Measurements from ENCODE around the gene MED25.

MED25 gene

GRCh38 chr19:49856574-49857021, 38.5 kb downstream of the MED25 start:
- H3K4me3 ChIP-seq (ENCODE audit: low read depth, low read length), result no peak overlapping the region
- no peak for DNase-seq (ENCODE audit: low read depth)
- TF ChIP-seq POLR2A (IDR thresholded peaks at IDR 0.05; ENCODE audit: extremely low read depth, insufficient read length) (no peak), MAX (IDR thresholded peaks at IDR 0.05; ENCODE audit: low read depth, low read length) (no peak), MYC (IDR thresholded peaks at IDR 0.05; ENCODE audit: low read depth, low read length) (no peak)
- TF ChIP-seq, protein P1, sequence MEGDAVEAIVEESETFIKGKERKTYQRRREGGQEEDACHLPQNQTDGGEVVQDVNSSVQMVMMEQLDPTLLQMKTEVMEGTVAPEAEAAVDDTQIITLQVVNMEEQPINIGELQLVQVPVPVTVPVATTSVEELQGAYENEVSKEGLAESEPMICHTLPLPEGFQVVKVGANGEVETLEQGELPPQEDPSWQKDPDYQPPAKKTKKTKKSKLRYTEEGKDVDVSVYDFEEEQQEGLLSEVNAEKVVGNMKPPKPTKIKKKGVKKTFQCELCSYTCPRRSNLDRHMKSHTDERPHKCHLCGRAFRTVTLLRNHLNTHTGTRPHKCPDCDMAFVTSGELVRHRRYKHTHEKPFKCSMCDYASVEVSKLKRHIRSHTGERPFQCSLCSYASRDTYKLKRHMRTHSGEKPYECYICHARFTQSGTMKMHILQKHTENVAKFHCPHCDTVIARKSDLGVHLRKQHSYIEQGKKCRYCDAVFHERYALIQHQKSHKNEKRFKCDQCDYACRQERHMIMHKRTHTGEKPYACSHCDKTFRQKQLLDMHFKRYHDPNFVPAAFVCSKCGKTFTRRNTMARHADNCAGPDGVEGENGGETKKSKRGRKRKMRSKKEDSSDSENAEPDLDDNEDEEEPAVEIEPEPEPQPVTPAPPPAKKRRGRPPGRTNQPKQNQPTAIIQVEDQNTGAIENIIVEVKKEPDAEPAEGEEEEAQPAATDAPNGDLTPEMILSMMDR (IDR thresholded peaks at IDR 0.05; ENCODE audit: low read depth, low read length), result no peak

DNA sequence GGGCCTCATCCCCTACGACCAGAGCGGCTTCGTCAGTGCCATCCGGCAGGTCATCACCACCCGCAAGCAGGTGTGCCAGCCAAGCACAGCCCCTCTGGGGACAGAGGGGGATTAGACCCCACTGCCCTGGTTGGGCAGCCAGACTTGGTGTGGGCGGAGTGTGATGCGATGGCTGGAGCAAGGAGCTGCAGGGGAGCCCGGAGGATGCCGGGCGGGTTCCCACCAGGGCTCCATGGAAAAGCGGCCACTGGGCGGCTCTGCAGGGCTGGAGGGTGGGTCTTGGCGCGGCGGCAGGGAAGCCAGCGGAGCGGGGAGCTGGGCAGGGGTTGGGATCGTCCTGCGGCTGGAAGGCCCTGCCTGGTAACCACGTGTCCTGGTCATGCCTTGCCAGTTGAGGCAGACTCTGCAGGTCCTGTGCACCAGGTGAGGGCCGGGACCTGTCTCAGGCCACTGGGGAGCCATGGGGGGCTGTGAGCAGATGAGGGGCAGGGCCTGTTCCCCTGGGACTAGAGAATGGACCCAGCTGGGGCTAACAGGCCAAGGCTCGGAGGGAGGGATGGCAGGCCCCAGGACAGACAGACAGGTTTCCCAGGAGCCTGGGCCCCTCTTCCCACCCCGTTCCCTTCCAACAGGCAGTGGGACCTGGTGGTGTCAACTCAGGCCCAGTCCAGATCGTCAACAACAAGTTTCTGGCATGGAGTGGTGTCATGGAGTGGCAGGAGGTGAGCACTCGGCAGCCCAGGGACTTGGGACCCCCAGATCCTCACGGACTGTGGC, 39.2 kb downstream of the MED25 start:
- TF ChIP-seq MAX (IDR thresholded peaks at IDR 0.05; ENCODE audit: low read depth, low read length), result no peak
- TF ChIP-seq, protein P1 (IDR thresholded peaks at IDR 0.05; ENCODE audit: low read depth, low read length), result no peak
- no peak for TF ChIP-seq POLR2A (IDR thresholded peaks at IDR 0.05; ENCODE audit: extremely low read depth, insufficient read length)
- no peak for TF ChIP-seq MYC (IDR thresholded peaks at IDR 0.05; ENCODE audit: low read depth, low read length)
- H3K4me3 ChIP-seq (ENCODE audit: low read depth, low read length), result no peak overlapping the region
- DNase-seq (ENCODE audit: low read depth), result no peak

DNA sequence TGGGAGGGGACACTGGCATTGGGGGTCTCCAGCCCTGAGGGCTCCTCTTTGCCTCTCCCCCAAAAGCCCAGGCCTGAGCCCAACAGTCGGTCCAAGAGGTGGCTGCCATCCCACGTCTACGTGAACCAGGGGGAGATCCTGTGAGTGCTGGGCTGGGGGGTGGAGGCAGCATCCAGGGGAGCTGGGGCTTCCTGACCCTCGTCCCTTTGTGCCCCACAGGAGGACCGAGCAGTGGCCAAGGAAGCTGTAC, 39.7 kb downstream of the MED25 start:
- H3K4me3 ChIP-seq (ENCODE audit: low read depth, low read length), result no peak overlapping the region
- no peak for DNase-seq (ENCODE audit: low read depth)
- no peak for TF ChIP-seq MAX (IDR thresholded peaks at IDR 0.05; ENCODE audit: low read depth, low read length)
- TF ChIP-seq POLR2A (IDR thresholded peaks at IDR 0.05; ENCODE audit: extremely low read depth, insufficient read length), result no peak

DNA sequence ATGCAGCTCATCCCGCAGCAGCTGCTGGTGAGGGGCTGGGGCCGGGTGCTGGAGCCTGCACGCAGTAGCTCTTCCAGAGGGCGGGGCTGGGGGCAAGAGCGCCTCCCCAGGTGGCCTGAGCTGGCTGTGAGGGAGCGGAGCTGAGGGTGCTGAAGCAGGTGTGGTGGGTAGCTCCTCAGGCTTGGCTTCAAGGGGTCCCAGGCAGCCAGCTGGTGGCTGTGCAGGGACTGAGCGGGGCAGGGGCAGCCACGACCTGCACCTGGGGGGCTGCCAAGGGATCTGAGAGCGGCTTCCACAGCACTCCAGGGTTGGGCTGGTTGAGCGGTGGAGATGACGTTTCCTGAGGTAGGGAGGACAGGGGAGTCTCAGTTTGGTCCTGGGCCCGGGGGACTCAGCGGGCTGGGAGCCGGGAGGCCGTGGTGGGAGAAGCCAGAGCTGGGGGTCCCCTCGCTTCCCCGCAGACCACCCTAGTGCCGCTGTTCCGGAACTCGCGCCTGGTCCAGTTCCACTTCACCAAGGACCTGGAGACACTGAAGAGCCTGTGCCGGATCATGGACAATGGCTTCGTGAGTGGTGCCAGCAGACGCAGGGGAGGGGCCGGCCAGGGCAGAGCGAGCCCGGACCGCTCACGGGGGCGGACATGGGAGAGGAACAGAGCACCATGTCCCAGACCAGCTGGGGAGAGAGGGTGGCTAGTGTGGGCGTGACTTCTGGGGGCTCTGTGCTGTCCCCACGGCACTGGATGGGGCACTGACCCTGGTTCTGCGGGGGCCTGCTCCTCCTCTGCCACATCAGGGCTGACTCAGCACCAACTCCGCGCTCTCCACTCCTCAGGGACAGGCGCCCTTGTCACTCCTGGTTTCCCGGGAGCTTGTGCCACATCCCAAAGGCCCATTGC, 40.2 kb downstream of the MED25 start:
- TF ChIP-seq, protein P1 (IDR thresholded peaks at IDR 0.05; ENCODE audit: low read depth, low read length), result no peak
- TF ChIP-seq POLR2A (IDR thresholded peaks at IDR 0.05; ENCODE audit: extremely low read depth, insufficient read length) (no peak), MYC (IDR thresholded peaks at IDR 0.05; ENCODE audit: low read depth, low read length) (no peak), MAX (IDR thresholded peaks at IDR 0.05; ENCODE audit: low read depth, low read length) (no peak)
- no peak for DNase-seq (ENCODE audit: low read depth)
- no peak overlapping the region for H3K4me3 ChIP-seq (ENCODE audit: low read depth, low read length)

GRCh38 chr19:49859682-49860335, 41.7 kb downstream of the MED25 start:
- H3K4me3 ChIP-seq (ENCODE audit: low read depth, low read length), result no peak overlapping the region
- DNase-seq (ENCODE audit: low read depth), result no peak
- TF ChIP-seq MYC (IDR thresholded peaks at IDR 0.05; ENCODE audit: low read depth, low read length), result no peak
- TF ChIP-seq POLR2A (IDR thresholded peaks at IDR 0.05; ENCODE audit: extremely low read depth, insufficient read length), result no peak
- no peak for TF ChIP-seq MAX (IDR thresholded peaks at IDR 0.05; ENCODE audit: low read depth, low read length)
- TF ChIP-seq, protein P1 (IDR thresholded peaks at IDR 0.05; ENCODE audit: low read depth, low read length), result no peak
